Stimulated activated CD4-positive, alpha-beta T cell treated with anti-CD3 and anti-CD28 coated beads, Interleukin-12 subunit alpha, Interleukin-12 subunit beta, amount 100 ng/mL, for 48 hours (primary cell): ENCODE measurements around the gene COL4A3.
"Not testable (repeated sequence)": the region's sequence is repeated elsewhere in the genome, so short reads cannot be mapped to it uniquely, and the experiment has no call there.

ENCODE experiments used
- DNase-seq, 3 donors: peaks; one replicate each; pipeline ENCODE4 v3.0.0-alpha.2; 2020; ENCODE audit warnings: low read depth in 2 of 3, low spot score in 1 of 3

The COL4A3 gene

DNA sequence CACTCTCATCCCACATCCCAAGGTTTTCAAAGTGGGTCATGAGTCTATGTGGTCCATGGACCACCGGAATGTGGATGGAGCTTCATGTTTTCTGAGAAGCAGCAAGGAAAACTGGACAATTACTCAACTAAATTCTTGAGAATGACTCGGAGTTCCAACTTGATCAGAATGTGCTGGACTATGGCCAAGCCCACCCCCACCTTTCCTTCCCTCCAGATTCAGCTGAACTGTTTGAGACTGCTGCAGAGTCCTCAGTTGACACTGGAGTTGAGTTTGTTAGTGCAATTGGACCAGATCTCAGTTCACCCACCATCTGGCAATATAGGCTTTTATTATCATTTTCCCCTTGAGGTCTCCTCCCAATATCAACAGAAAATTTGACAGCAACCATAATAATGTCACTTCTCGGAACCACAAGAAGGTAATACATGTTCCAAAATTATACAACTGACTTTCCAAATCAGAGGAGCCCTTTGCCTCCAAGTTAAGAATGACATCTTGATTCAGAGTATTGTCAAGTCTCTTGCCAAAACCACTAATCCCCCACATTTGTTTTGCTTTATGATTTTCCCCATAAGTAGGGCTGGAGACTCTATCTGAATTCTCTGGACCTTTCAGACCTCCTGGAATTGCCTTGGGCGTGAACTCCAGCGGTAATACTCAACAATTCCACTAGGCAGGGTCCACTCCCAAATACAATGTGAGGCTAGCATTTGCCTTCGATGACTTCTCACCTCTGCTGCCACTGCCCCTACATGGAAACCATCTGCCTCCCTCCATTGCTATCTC lies 9.2 kb upstream of the COL4A3 start:
- no peak for DNase-seq

DNA sequence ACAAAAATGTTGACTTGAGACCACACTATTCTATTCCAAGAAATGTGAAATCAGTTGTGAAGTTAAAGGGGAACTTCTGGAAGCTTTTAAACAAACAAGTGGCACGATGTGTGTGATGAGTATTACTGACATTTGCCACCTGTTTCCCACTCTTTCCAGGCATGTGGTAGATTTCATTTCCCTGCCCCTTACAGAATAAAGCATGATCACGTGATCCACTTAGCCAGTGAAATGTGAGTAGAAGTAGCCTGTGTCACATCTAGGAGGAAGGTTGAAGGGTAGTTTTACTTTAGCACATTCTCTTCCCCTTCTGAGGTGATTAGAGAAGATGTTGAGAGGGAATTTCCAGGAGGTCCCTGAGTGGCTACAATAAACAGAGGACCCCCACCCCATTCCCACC lies 4.3 kb upstream of the COL4A3 start:
- no peak for DNase-seq

DNA sequence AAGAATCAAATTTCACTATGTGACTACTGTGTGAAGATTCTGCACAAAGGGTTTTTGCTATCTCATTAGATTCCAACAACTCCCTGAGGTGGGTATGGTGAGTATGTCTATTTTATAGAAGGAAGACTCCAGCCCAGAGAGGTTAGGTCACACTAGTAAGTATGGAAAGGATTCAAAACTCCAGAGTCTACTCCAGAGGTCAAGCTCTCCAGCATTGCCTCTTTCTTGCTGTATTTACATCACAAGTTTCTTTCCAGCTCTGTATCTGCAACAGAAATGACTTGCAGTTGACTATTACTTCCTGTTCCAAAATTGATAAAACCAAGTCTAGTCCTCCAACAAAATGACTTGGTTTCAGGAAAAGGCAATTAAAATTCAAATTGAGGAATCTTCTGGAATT lies 2.5 kb upstream of the COL4A3 start:
- DNase-seq, result no peak

DNA sequence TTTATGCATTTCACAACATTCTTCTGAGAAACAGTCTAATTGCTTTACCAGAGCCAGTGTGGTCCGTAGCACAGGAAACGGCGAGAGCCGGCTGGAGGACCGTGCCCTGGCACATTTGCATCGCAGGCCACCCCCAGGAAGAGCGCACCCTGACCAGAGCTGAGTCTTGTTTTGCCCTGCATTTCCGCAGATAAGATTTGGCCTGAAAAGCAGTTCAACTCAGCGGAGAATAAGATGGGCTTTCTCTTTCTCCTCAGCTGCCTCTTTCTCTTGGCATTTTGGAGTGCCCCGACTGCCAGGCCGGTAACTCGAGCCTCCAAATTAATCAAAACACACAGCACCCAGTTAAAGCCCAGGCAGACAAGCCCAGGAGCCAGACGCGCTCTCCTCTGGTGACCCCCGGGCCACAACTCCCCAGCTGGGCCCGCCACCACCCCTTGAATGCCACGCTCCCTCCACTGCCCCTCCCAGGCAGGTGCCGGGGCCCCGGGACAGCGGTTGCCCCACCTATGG lies 883 bp upstream of the COL4A3 start:
- no peak for DNase-seq

DNA sequence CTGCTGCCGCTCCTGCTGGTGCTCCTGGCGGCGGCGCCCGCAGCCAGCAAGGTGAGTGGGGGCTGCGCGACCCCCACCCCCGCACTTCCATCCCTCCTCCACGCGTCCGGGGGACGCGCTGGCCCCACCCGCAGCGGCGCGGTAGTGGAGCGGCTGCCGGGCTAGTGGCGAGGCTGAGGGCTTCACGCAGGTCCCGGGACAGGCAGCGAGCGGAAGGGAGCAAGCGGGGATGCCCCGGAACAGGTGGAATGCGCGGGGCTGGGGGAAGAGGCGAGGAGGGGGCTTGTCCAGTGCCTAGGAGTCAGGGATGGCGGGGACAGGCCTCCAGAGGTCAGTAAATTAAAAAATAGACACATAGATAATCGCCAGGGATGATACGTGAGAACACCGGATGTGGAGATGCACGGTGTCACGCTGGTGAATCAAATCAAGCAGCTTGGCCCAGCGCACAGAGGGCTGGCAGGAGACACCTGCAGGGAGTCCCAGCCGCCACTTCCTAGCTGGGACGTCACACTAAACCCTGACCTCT lies 403 bp downstream of the COL4A3 start:
- no peak for DNase-seq

DNA sequence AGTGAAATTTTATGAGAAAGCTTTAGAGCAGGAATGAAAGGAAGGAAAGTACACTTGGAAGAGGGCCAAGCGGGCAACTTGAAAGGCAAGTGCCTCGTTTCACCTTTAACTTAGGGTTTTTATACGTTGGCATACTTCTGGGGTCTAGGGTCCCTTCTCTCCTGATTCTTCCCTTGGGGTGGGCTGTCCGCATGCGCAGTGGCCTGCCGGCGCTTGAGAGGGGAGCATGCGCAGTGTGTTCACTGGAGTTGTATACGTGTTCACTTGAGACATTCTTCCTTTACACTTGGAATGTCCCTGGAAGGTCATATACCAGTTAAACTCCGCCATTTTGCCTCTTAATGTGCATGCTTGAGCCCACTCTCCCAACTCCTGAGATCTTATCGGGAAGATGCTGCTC lies 7.4 kb downstream of the COL4A3 start:
- DNase-seq, result not testable (repeated sequence)

DNA sequence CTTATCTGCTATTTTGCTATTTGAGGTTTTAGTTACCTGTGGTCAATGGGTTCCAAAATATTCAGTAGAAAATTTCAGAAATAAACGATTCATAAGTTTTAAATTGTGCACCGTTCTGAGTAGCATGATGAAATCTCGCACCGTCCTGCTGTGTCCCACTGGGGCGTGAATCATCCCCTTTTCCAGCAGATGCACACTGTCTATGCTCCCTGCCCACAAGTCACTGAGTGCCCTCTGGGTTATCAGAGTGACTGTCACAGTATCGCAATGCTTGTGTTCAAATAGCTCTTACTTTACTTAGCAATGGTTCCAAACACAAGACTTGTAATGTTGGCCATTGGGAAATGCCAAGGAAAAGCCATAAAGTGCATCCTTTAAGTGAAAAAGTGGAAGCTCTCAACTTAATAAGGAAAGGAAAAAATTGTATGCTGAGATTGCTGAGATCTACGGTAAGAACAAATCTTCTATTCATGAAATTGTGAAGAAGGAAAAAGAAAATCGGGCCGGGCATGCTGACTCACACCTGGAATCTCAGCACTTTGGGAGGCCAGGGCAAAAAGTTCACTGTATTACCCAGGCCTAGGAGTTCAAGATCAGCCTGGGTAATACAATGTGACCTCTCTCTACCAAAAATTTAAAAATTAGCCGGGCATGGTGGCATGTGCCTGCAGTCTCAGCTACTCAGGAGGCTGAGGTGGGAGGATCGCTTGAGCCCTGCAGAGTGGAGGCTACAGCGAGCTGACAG lies 13.3 kb downstream of the COL4A3 start:
- DNase-seq, result no peak

DNA sequence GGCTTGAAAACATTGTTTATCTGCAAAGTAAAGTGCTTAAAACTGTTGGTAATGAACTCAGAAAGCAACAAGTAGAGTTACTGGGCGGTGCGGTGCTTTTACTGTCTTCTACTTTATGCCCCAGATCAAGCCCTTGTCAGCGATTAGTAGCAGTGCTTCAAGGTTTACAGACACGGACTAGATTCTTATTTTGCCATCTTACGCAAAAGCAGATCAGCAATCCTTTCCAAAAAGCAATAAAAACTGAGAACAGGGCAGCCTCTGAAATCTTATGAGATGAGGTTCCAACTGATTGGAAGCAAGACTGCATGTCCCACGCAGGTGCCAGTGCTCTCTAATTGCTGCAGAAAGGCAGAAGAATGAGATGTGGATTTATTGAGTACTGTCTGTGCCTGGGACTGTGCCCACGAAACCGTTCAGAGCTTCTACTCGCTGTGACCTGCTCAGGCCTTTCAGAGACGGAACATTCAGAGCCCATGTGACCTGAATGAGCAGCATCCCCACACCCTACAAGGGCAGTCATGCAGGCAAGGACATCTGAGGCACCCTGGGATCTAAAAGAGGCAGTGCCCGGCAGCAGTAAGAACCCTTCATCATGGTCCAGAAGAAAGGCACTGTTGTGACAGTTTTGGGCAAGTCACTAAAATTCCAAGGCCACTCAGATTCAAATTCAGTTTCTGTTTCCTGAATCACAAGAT lies 15.7 kb downstream of the COL4A3 start:
- no peak for DNase-seq

DNA sequence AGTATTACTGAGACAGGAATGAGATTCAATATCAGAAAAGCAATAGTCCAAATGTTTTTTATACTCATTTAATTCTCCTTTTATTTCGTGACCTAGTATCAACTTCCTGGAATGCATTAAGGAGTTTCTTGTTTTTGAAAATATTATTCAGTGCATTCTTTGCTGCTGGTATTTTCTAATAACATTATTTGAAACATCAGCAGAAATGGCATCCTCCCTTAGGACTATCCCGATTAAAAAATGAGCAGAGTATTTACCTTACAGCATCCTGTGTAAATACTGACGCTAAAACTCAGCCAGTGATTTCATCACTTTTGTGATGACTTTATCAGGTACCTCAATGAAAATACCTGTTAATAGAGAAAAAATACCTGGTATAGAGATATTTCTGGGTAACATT lies 16.3 kb downstream of the COL4A3 start:
- no peak for DNase-seq

DNA sequence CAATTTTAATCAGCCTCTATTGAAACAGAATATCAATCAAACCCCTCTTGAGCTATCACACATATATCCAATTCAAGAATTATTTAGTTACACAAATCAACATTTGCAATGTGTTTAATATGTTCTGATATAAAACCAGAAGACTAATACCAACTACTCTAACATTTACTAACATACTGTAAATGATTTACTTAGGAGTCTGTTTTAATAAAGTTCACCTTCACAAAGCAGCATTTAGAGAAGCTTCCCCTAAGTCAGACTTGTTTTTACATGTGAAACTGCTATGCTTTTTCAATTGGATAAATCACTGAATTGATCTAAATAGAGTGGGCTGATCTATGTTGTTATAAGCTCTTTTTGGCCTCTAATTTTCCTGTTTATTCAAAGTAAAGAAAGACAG lies 18.3 kb downstream of the COL4A3 start:
- DNase-seq, result no peak

DNA sequence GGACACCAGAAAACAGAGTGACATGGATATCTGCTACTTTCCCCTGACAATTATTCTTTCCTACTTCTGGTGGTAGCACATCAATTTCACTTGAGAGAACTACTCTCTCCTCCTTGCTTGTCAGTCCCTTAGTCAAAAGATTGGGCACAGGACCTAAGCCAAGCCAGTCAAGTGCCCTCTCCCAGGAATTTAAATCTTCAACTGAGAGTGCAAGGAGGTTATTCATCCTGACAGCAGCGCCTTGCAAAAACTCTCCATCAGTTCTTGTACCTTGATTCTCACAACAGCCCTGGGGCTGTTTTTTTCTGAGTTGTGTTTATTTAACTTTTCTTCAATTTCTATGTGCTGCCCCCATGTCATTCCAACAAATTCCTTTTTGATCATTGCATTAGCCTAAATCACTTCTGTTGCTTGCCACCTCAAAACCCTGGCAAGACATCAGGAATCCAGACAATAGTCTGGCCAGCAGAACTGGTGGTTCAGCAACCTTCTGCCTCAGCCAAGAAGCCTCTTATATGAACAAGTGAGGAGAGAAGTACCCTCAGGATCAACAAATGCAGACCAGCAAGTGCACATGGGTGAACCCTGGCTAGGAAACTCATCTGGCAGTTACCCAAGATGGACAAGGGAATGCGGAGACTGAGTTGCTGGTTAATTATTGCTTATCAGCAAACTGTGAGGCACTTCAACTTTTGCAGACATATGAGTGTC lies 19.4 kb downstream of the COL4A3 start:
- no peak for DNase-seq

DNA sequence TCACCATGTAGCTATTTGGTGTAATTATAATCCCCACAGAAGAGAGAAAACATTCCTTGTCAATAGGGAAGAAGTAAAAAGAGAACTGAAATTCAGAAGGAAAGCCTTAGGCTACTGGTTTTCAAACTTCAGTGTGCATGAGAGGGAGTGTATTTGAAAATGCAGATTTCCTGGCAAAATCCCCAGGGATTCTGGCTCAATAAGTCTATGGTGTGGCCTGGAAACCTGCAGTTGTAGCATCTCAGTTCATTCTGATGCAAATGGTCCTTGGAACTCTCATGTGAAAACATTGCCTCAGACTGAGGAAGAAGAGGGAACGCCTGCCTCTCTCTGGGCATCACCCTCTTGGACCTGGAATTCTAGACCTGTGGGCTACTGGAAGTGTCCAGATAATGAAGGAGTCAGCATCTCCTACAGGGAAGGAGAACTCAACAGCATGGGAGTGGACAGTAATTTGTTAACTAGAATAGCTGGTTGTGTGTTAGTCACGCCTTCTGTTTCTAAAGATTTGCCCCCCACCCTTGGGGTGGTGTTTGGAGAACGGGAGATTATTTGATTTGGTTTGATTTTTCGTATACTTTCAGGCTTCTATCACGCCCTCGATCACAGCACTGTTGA lies 21.3 kb downstream of the COL4A3 start:
- no peak for DNase-seq

DNA sequence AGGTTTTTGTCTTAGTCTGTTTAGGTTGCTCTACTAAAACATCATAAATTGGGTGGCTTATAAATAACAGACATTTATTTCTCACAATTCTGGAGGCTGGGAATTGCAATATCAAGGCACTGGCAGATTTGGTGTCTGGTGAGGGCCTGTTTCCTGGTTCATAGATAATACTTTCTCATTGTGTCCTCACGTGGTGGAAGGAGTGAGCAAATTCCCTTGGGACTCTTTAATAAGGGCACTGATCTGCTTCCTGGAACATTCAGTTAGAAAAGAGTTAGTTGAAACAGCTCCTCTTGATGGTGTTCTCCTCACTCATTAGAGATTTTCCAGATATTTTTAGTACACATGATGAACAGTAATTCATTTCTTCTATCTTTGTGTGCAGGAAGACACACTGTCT lies 22.3 kb downstream of the COL4A3 start:
- no peak for DNase-seq

DNA sequence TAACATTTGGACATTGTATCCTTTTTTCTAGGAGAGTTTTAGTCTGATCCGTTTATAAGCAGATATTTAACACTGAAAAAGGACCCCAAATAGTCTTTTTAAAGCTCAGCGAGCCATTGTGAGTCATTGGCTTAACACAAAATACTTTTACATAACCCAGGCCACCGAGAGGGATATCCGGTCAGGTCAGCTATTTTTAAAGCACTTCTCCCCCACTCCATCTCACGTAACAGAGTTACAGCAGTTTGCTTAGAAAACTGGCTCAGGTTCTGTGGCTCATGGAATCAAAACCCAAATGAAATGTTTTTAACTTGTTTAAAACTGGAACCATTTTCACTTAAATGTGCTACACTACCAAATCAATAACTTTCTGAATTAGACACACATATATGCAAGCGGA lies 23.9 kb downstream of the COL4A3 start:
- no peak for DNase-seq

DNA sequence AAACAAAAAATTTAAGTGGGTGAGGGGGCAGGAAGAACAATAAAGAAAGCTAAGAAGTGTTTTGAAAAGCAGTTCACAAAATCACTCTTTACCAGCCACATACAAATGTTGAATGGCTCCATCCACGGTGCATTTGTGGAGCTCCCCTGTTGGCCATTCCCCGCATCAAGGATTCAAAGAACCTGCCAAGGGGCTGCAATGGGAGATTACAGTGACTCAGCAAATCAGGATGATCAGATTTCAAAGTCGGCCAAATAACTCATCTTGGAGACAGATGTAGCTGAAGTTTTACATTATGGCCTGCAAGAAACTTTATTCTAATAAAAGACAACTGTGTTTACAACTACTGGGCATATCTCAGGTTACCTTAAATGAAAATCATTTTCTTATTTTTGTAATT lies 26.9 kb downstream of the COL4A3 start:
- no peak for DNase-seq

DNA sequence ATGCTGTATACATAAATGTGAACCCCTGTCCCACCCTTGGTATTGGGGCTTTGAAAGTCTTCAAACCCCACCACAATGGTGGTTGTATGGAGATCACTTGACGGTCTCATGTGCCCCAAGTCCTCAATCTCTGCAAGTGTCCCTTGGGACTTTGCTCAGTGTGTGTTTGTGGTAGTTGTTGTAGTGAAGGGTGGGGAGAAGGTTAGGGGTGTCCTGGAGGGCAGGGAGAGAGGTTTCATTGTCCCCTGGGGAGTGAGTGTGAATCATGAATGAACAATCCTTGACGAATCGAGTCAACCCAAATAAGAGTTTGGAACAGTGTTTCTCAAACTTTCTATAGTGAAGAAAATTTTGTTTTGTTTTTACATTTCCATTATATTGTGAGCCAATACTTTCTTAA lies 28.1 kb downstream of the COL4A3 start:
- DNase-seq, result no peak

DNA sequence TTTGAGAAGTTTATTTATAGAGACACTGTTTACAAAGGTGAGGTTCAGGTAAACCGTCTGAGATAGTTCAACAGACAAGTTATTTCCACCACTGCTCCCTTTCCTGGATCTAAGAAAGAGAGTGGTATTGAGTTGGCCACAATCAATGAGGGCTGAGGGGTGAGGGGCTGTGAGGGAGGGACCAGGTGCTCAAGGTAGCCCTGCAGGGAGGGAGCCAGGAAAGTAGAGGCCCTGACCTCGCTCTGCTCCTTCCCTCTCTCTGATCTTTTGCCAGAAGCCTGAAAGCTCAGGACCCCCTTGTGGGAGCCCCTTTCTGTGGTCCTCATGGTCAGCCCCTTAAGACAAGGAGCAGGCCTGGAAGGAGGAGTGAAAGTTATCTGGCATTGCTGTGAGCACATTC lies 29.8 kb downstream of the COL4A3 start:
- DNase-seq, result no peak

DNA sequence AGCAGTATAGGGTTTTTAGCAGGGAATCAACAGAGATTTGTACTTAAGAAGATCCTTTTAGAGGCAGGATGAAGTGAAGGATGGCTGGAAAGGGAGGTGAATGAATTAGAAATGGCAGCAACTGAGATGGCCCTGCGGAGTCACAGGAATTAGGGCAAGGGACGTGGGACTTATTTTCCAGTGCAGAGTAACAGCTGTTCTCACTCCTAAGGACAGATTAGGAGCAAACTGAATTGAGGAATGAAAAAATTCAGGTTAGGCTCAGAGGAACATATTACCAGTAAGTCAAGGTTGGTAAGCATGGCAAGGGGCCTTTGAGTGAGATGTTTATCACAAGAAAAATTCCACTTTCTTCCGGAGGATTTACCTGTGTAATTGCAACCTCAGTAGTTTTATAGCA lies 34.4 kb downstream of the COL4A3 start:
- no peak for DNase-seq

DNA sequence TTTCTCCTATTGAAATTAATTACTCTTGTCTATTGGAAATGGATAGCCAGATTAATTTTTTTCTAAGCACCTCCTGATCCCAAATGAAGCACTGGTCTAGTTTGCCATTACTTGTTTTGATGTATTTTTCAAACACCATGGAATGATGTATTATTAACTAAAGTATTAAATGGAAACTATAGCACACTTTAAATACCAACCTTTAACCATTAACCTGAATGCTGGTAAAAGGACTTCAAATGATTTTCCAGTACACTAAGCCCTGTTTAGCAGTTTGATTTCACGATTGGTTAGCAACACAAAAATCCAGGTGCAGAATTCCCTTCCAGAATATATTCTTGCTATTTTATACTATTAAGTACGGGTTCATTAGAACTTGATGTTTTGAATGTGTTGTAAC lies 37.3 kb downstream of the COL4A3 start:
- DNase-seq, result no peak

DNA sequence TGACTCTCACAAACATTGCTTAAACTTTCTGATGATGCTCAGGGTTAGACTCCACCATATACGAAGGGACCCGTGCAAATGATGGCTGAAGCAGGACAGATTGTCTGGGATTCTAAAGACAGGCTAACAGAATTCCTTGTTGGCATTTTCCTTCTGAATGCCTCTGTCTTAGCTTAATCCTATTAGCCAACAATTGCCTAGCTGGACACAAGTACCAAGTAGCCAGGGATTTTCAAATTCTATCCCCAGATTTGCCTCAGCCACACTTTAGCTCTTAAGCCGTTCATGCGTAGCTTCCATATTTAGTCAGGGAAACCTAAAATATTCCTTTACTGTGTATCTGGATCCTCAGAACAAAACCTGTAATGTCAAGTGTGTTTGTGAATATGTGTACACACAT lies 40.0 kb downstream of the COL4A3 start:
- no peak for DNase-seq

DNA sequence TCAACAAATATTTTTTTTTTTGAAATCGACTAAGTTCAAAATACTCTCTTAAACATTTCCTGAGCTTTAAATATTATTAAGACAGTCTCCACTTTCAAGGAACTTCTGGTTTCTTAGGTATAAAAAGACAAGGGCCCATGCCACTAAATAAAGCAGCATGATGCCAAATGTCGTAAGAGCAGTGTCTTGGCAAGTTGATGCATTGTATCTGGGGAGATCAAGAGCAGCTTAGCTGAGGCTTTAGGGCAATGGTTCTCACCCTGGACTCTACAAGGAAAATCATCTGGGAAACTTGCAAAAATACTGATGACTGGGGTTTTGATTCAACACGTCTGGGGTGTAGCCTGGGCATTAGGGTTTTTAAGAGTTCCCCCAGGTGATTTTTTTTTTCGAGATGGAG lies 41.3 kb downstream of the COL4A3 start:
- no peak for DNase-seq
